GM21526 (cell line): Measurements from ENCODE around the gene CAMK2N2.
"Not testable (repeated sequence)": the region's sequence is repeated elsewhere in the genome, so short reads cannot be mapped to it uniquely, and the experiment has no call there.

Source experiments
- ATAC-seq: cut with Tn5 transposase; IDR thresholded peaks from one replicate; pipeline ENCODE4 v1.9.1; 2021; ENCODE audit warnings: moderate library complexity; ENCODE audit not compliant: unreplicated experiment, low FRiP score

The CAMK2N2 gene

GRCh38 chr3:184275961-184276910 lies 14.9 kb upstream of the CAMK2N2 start, which contains the start of gene ECE2:
Gene ECE2, plus strand, starts transcription at chr3:184276022. Its CDS starts 132 bp downstream, at chr3:184276154.
- no peak for ATAC-seq

GRCh38 chr3:184275381-184275701 lies 14.0 kb upstream of the CAMK2N2 start:
- no peak for ATAC-seq

- no peak for ATAC-seq
These were observed 10.9 kb upstream of the CAMK2N2 start for GRCh38 chr3:184272269-184272668.

GRCh38 chr3:184267249-184267648 lies 5.9 kb upstream of the CAMK2N2 start:
- not testable (repeated sequence) for ATAC-seq

GRCh38 chr3:184262764-184263179 lies 1.4 kb upstream of the CAMK2N2 start:
- ATAC-seq = no peak

GRCh38 chr3:184261854-184262763 lies 756 bp upstream of the CAMK2N2 start:
- ATAC-seq = no peak

- ATAC-seq = no peak
These were observed 556 bp downstream of the CAMK2N2 start for GRCh38 chr3:184260724-184261269.

- ATAC-seq = no peak
These were observed 1.3 kb downstream of the CAMK2N2 start for GRCh38 chr3:184259878-184260723.

GRCh38 chr3:184259396-184259877 lies 1.9 kb downstream of the CAMK2N2 start:
- ATAC-seq = no peak

- ATAC-seq = no peak
These were observed 2.4 kb downstream of the CAMK2N2 start for GRCh38 chr3:184258926-184259325.

GRCh38 chr3:184257083-184257915 lies 4.1 kb downstream of the CAMK2N2 start:
- ATAC-seq = no peak

GRCh38 chr3:184255291-184256039 lies 5.9 kb downstream of the CAMK2N2 start:
- no peak for ATAC-seq

GRCh38 chr3:184250167-184250828 lies 11.1 kb downstream of the CAMK2N2 start:
- ATAC-seq = peak; percentile 66

GRCh38 chr3:184249412-184250166 lies 11.8 kb downstream of the CAMK2N2 start, which contains the start of gene EEF1AKMT4:
Gene EEF1AKMT4, plus strand, starts transcription at chr3:184249672. Its CDS starts 23 bp downstream, at chr3:184249695.
- peak; percentile 82 for ATAC-seq

GRCh38 chr3:184248454-184249411 lies 12.6 kb downstream of the CAMK2N2 start, which contains the start of gene ALG3:
Gene ALG3, minus strand, starts transcription at chr3:184248962. Its CDS starts 22 bp downstream, at chr3:184248940.
- ATAC-seq = peak; percentile 46

- ATAC-seq = no peak
These were observed 19.1 kb downstream of the CAMK2N2 start for GRCh38 chr3:184242297-184242685.
